ENCODE measurements around the gene MSI2.

The MSI2 gene

GRCh38 chr17:57442914-57443571 is 186.7 kb downstream of the MSI2 start:
- no peak overlapping the region for H3K4me3 ChIP-seq (ENCODE audit: low read length)
- DNase-seq (ENCODE audit: low read depth) = peak; percentile 72
- no peak for TF ChIP-seq CTCF (IDR thresholded peaks at IDR 0.05; ENCODE audit: insufficient read depth, low read depth, low read length, missing control alignments)

- no peak overlapping the region for H3K4me3 ChIP-seq (ENCODE audit: low read length)
- no peak for DNase-seq (ENCODE audit: low read depth)
- no peak for TF ChIP-seq CTCF (IDR thresholded peaks at IDR 0.05; ENCODE audit: insufficient read depth, low read depth, low read length, missing control alignments)
These were observed 187.5 kb downstream of the MSI2 start for GRCh38 chr17:57443781-57444180.

GRCh38 chr17:57444682-57445450 is 188.5 kb downstream of the MSI2 start:
- no peak overlapping the region for H3K4me3 ChIP-seq (ENCODE audit: low read length)
- no peak for TF ChIP-seq CTCF (IDR thresholded peaks at IDR 0.05; ENCODE audit: insufficient read depth, low read depth, low read length, missing control alignments)
- DNase-seq (ENCODE audit: low read depth) = no peak

- no peak overlapping the region for H3K4me3 ChIP-seq (ENCODE audit: low read length)
- no peak for DNase-seq (ENCODE audit: low read depth)
- no peak for TF ChIP-seq CTCF (IDR thresholded peaks at IDR 0.05; ENCODE audit: insufficient read depth, low read depth, low read length, missing control alignments)
These were observed 189.6 kb downstream of the MSI2 start for GRCh38 chr17:57445772-57446472.

- DNase-seq (ENCODE audit: low read depth) = no peak
- TF ChIP-seq CTCF (IDR thresholded peaks at IDR 0.05; ENCODE audit: insufficient read depth, low read depth, low read length, missing control alignments) = no peak
These were observed 191.2 kb downstream of the MSI2 start for GRCh38 chr17:57447357-57447989.

GRCh38 chr17:57447990-57448758 is 191.9 kb downstream of the MSI2 start:
- peak; percentile 21 for DNase-seq (ENCODE audit: low read depth)
- no peak overlapping the region for H3K4me3 ChIP-seq (ENCODE audit: low read length)
- no peak for TF ChIP-seq CTCF (IDR thresholded peaks at IDR 0.05; ENCODE audit: insufficient read depth, low read depth, low read length, missing control alignments)

More at GRCh38 chr17:57447357-57447989, 191.2 kb downstream of the MSI2 start:
- H3K4me3 ChIP-seq (ENCODE audit: low read length) = no peak overlapping the region

Measured in epithelial cell of esophagus (primary cell).